ENCODE results near the gene PTGER3.

GRCh38 chr1:70922196-70922595, 125.4 kb downstream of the PTGER3 start:
- TF ChIP-seq EZH2 (IDR thresholded peaks at IDR 0.05; ENCODE audit: insufficient read depth, low read length) (no peak), CTCF (IDR thresholded peaks at IDR 0.05; ENCODE audit: insufficient read depth, low read depth, low read length) (no peak)
